MG63 (cell line): Measurements from ENCODE around the gene CREB3L2. TPM values are rescaled to one million over a fixed set of nuclear protein-coding genes. Genes with fewer than 3 reads are reported as not detected.
"Not testable (repeated sequence)": the region's sequence is repeated elsewhere in the genome, so short reads cannot be mapped to it uniquely, and the experiment has no call there.

Source experiments
- DNase-seq: peaks from one replicate; pipeline ENCODE4 v3.0.0-alpha.2; 2020
- H3K27me3 ChIP-seq: fragments of 250-450 bp; sonication (Bioruptor Pico); 2 replicates; pipeline ENCODE4 v1.5.1; 2020; ENCODE audit warnings: mild to moderate bottlenecking, moderate library complexity
- H3K36me3 ChIP-seq: fragments of 250-450 bp; sonication (Bioruptor Pico); 2 replicates; pipeline ENCODE4 v1.5.1; 2020; ENCODE audit warnings: mild to moderate bottlenecking, moderate library complexity
- H3K4me3 ChIP-seq: fragments of 250-450 bp; sonication (Bioruptor Pico); 2 replicates; pipeline ENCODE4 v1.5.1; 2020; ENCODE audit warnings: mild to moderate bottlenecking, moderate library complexity
- H3K9me3 ChIP-seq: fragments of 250-450 bp; sonication (Bioruptor Pico); 2 replicates; pipeline ENCODE4 v1.5.1; 2020; ENCODE audit warnings: mild to moderate bottlenecking, moderate library complexity
- total RNA-seq: library from RNA; depleted of rRNA; stranded (reverse); fragments of >200 nt; shearing (Covaris generic); gene quantifications from 2 replicates; pipeline ENCODE4 v1.2.3, GENCODE V29; 2014; ENCODE audit warnings: low replicate concordance

Gene CREB3L2
- total RNA-seq, 1 experiment from 2014 or later, result 6.0 TPM

- not testable (repeated sequence) for H3K27me3 ChIP-seq, H3K4me3 ChIP-seq, H3K9me3 ChIP-seq, DNase-seq, H3K36me3 ChIP-seq
Observed at GRCh38 chr7:137968339-137968738, 33.5 kb downstream of the CREB3L2 start.

GRCh38 chr7:137967143-137968018 is 34.5 kb downstream of the CREB3L2 start:
- Histone ChIP-seq H3K4me3 (no peak overlapping the region), H3K27me3 (no peaks in the 10 kb centered on the region), H3K36me3 (no peaks in the 10 kb centered on the region; the same call in 1 of the 2 replicates), H3K9me3 (no peaks in the 10 kb centered on the region)
- peak; percentile 44 for DNase-seq

GRCh38 chr7:137966641-137967142 is 35.2 kb downstream of the CREB3L2 start:
- no peaks in the 10 kb centered on the region for H3K27me3 ChIP-seq
- no peak for DNase-seq
- no peaks in the 10 kb centered on the region for H3K9me3 ChIP-seq
- no peak overlapping the region for H3K4me3 ChIP-seq
- no peaks in the 10 kb centered on the region; the same call in 1 of the 2 replicates for H3K36me3 ChIP-seq

- Histone ChIP-seq H3K9me3 (no peaks in the 10 kb centered on the region), H3K36me3 (no peaks in the 10 kb centered on the region; the same call in 1 of the 2 replicates), H3K4me3 (no peak overlapping the region), H3K27me3 (no peaks in the 10 kb centered on the region)
- DNase-seq, result no peak
Observed at GRCh38 chr7:137965942-137966640, 35.8 kb downstream of the CREB3L2 start.

- Histone ChIP-seq H3K27me3 (no peaks in the 10 kb centered on the region), H3K9me3 (no peaks in the 10 kb centered on the region), H3K36me3 (no peaks in the 10 kb centered on the region; the same call in 1 of the 2 replicates), H3K4me3 (no peak overlapping the region)
- DNase-seq, result no peak
Observed at GRCh38 chr7:137964824-137965545, 36.9 kb downstream of the CREB3L2 start.

- H3K27me3 ChIP-seq, result no peaks in the 10 kb centered on the region
- no peaks in the 10 kb centered on the region for H3K9me3 ChIP-seq
- no peaks in the 10 kb centered on the region; the same call in none of the 2 replicates for H3K36me3 ChIP-seq
- no peak for DNase-seq
- no peak overlapping the region for H3K4me3 ChIP-seq
Observed at GRCh38 chr7:137962875-137963507, 38.9 kb downstream of the CREB3L2 start.

GRCh38 chr7:137962491-137962874 is 39.4 kb downstream of the CREB3L2 start:
- H3K36me3 ChIP-seq, result no peaks in the 10 kb centered on the region; the same call in none of the 2 replicates
- H3K9me3 ChIP-seq, result no peaks in the 10 kb centered on the region
- DNase-seq, result no peak
- H3K27me3 ChIP-seq, result no peaks in the 10 kb centered on the region
- H3K4me3 ChIP-seq, result no peak overlapping the region

GRCh38 chr7:137961200-137962177 is 40.4 kb downstream of the CREB3L2 start:
- DNase-seq, result no peak

GRCh38 chr7:137960020-137960419 is 41.9 kb downstream of the CREB3L2 start:
- Histone ChIP-seq H3K4me3 (no peak overlapping the region), H3K9me3 (no peaks in the 10 kb centered on the region), H3K27me3 (no peaks in the 10 kb centered on the region), H3K36me3 (no peaks in the 10 kb centered on the region; the same call in none of the 2 replicates)
- DNase-seq, result no peak

More at GRCh38 chr7:137961200-137962177, 40.4 kb downstream of the CREB3L2 start:
- no peak overlapping the region for H3K4me3 ChIP-seq
- no peaks in the 10 kb centered on the region for H3K9me3 ChIP-seq
- no peaks in the 10 kb centered on the region; the same call in none of the 2 replicates for H3K36me3 ChIP-seq
- H3K27me3 ChIP-seq, result no peaks in the 10 kb centered on the region

GRCh38 chr7:137958470-137959431 is 43.1 kb downstream of the CREB3L2 start:
- no peak for DNase-seq
- H3K27me3 ChIP-seq, result no peaks in the 10 kb centered on the region
- H3K4me3 ChIP-seq, result no peak overlapping the region
- no peaks in the 10 kb centered on the region; the same call in none of the 2 replicates for H3K36me3 ChIP-seq
- H3K9me3 ChIP-seq, result no peaks in the 10 kb centered on the region

GRCh38 chr7:137957887-137958286 is 44.0 kb downstream of the CREB3L2 start:
- Histone ChIP-seq H3K4me3 (no peak overlapping the region), H3K27me3 (no peaks in the 10 kb centered on the region), H3K9me3 (no peaks in the 10 kb centered on the region), H3K36me3 (no peaks in the 10 kb centered on the region; the same call in none of the 2 replicates)
- no peak for DNase-seq

GRCh38 chr7:137956591-137956990 is 45.3 kb downstream of the CREB3L2 start:
- Histone ChIP-seq H3K4me3 (no peak overlapping the region), H3K27me3 (no peaks in the 10 kb centered on the region)
- DNase-seq, result no peak

GRCh38 chr7:137956183-137956582 is 45.7 kb downstream of the CREB3L2 start:
- H3K9me3 ChIP-seq, result no peaks in the 10 kb centered on the region

More at GRCh38 chr7:137956591-137956990, 45.3 kb downstream of the CREB3L2 start:
- Histone ChIP-seq H3K9me3 (no peaks in the 10 kb centered on the region), H3K36me3 (no peaks in the 10 kb centered on the region; the same call in 1 of the 2 replicates)

GRCh38 chr7:137954614-137955013 is 47.3 kb downstream of the CREB3L2 start:
- H3K36me3 ChIP-seq, result no peaks in the 10 kb centered on the region; the same call in 1 of the 2 replicates
- no peaks in the 10 kb centered on the region for H3K27me3 ChIP-seq
- H3K9me3 ChIP-seq, result no peaks in the 10 kb centered on the region
- H3K4me3 ChIP-seq, result no peak overlapping the region
- DNase-seq, result no peak

More at GRCh38 chr7:137956183-137956582, 45.7 kb downstream of the CREB3L2 start:
- Histone ChIP-seq H3K4me3 (no peak overlapping the region), H3K27me3 (no peaks in the 10 kb centered on the region), H3K36me3 (no peaks in the 10 kb centered on the region; the same call in 1 of the 2 replicates)
- no peak for DNase-seq
